Gastroesophageal sphincter (tissue), 4 donors: ENCODE results near the gene CALHM6. TPM values are rescaled to one million over a fixed set of nuclear protein-coding genes. Genes with fewer than 3 reads are reported as not detected.

ENCODE experiments used
- ATAC-seq: fragments of 150-250 bp; one replicate; pipeline ENCODE4 v1.9.1; 2016; ENCODE audit warnings: mild to moderate bottlenecking, moderate library complexity
- H3K27ac ChIP-seq, 4 donors: fragments of 200-600 bp; sonication (generic) in 3 of 4; 1 replicate in 3 of 4; 2 replicates in 1 of 4; pipeline ENCODE4 v1.5.1; 2016 to 2019
- H3K27me3 ChIP-seq: fragments of 200-600 bp; sonication (generic); one replicate; pipeline ENCODE4 v1.5.1; 2019
- H3K36me3 ChIP-seq, 2 donors: fragments of 200-600 bp; sonication (generic); one replicate each; pipeline ENCODE4 v1.5.1; 2019; ENCODE audit warnings: control low read depth in 1 of 2
- H3K4me1 ChIP-seq, 3 donors: fragments of 200-600 bp; sonication (generic); 1 replicate in 2 of 3; 2 replicates in 1 of 3; pipeline ENCODE4 v1.5.1; 2016 to 2019; ENCODE audit warnings: control low read depth in 2 of 3
- H3K4me3 ChIP-seq, 2 donors: fragments of 200-600 bp; sonication (generic); one replicate each; pipeline ENCODE4 v1.5.1; 2019; ENCODE audit warnings: mild to moderate bottlenecking in 1 of 2, moderate library complexity in 1 of 2
- H3K9me3 ChIP-seq, 3 donors: fragments of 200-600 bp; sonication (generic); one replicate each; pipeline ENCODE4 v1.5.1; 2017 to 2019; ENCODE audit warnings: control low read depth in 2 of 3
- CTCF ChIP-seq, 4 experiments: fragments of 200-600 bp in 2 of 4; fragments of 450-650 bp in 2 of 4; sonication (generic) in 1 of 4; IDR thresholded peaks; one replicate each; pipeline ENCODE4 v1.5.1; 2017 to 2019; ENCODE audit warnings: antibody characterized with exemption in 4 of 4, mild to moderate bottlenecking in 2 of 4, moderate library complexity in 2 of 4
- EP300 ChIP-seq: sonication (generic); formaldehyde crosslinking; IDR thresholded peaks from one replicate; pipeline ENCODE4 v1.6.1; 2017; ENCODE audit warnings: antibody characterized with exemption, mild to moderate bottlenecking
- POLR2A ChIP-seq, 2 donors: fragments of 450-650 bp; IDR thresholded peaks; one replicate each; pipeline ENCODE4 v1.6.1; 2017; ENCODE audit warnings: antibody characterized with exemption in 2 of 2, mild to moderate bottlenecking in 2 of 2, moderate library complexity in 1 of 2
- POLR2AphosphoS5 ChIP-seq: sonication (generic); formaldehyde crosslinking; IDR thresholded peaks from one replicate; pipeline ENCODE4 v1.6.1; 2017; ENCODE audit warnings: antibody characterized with exemption
- WGBS, 2 donors: methylation state at CpG; one replicate each; pipeline ENCODE4 v1.1.5; 2018; ENCODE audit warnings: low coverage in 1 of 2; 5-methylcytosine and 5-hydroxymethylcytosine counted together
- total RNA-seq, 4 donors: library from RNA; depleted of rRNA; stranded (reverse); fragments of >200 nt; gene quantifications; one replicate each; pipeline ENCODE4 v1.1.0, GENCODE V29; 2016

The CALHM6 gene
- total RNA-seq, 4 donors from 2014 or later = 0.50 to 6.9 (median 4.2) TPM; not detected in 1

- H3K27me3 ChIP-seq = no peaks in the 10 kb centered on the region
- H3K4me3 ChIP-seq = no peak overlapping the region
- no peak for ATAC-seq
- H3K36me3 ChIP-seq = peaks cover 0 to 3% of the 10 kb centered on the region in 2 donors
- WGBS, 2 donors = 80 to 95% methylated on average over 1 to 2 of the region's 2 CpGs
- no peaks in the 10 kb centered on the region for H3K9me3 ChIP-seq
- TF ChIP-seq EP300 (no peak), CTCF (IDR thresholded peaks at IDR 0.05) (no peak), POLR2A (IDR thresholded peaks at IDR 0.05) (no peak), POLR2AphosphoS5 (no peak)
- peaks cover 3 to 24% (median 3%) of the 10 kb centered on the region in 3 donors for H3K4me1 ChIP-seq
- H3K27ac ChIP-seq = no peak overlapping the region
Measured at GRCh38 chr6:116419069-116419786, 41.9 kb upstream of the CALHM6 start.

- Histone ChIP-seq H3K4me1 (peaks cover 3 to 24% (median 3%) of the 10 kb centered on the region in 3 donors), H3K27me3 (no peaks in the 10 kb centered on the region), H3K27ac (no peak overlapping the region), H3K36me3 (no peaks in the 10 kb centered on the region), H3K4me3 (no peak overlapping the region), H3K9me3 (no peaks in the 10 kb centered on the region)
- TF ChIP-seq POLR2A (IDR thresholded peaks at IDR 0.05) = no peak
- no peak for TF ChIP-seq EP300
- ATAC-seq = no peak
- 98 to 100% methylated on average over 5 of the region's 5 CpGs for WGBS, 2 donors
Measured at GRCh38 chr6:116420341-116420740, 40.8 kb upstream of the CALHM6 start.

GRCh38 chr6:116422238-116422637, 38.9 kb upstream of the CALHM6 start:
- peak; percentile 51 for ATAC-seq
- TF ChIP-seq CTCF (IDR thresholded peaks at IDR 0.05) (no peak), POLR2A (IDR thresholded peaks at IDR 0.05) (no peak), POLR2AphosphoS5 (no peak), EP300 (no peak)

GRCh38 chr6:116424001-116424400, 37.2 kb upstream of the CALHM6 start:
- Histone ChIP-seq H3K9me3 (no peaks in the 10 kb centered on the region), H3K4me1 (peaks cover 3 to 24% (median 3%) of the 10 kb centered on the region in 3 donors), H3K27ac (no peak overlapping the region), H3K4me3 (no peak overlapping the region), H3K36me3 (peaks cover 0 to 21% of the 10 kb centered on the region in 2 donors), H3K27me3 (no peaks in the 10 kb centered on the region)
- WGBS, 2 donors = 60 to 73% methylated on average over 1 of the region's 1 CpG
- ATAC-seq = peak; percentile 50
- TF ChIP-seq POLR2A (IDR thresholded peaks at IDR 0.05) (no peak), POLR2AphosphoS5 (no peak), CTCF (IDR thresholded peaks at IDR 0.05) (no peak), EP300 (no peak)

More at GRCh38 chr6:116422238-116422637, 38.9 kb upstream of the CALHM6 start:
- peak overlapping the region in 2 of 4 donors; percentile 48 to 57 for H3K27ac ChIP-seq
- H3K36me3 ChIP-seq = peaks cover 0 to 10% of the 10 kb centered on the region in 2 donors
- H3K9me3 ChIP-seq = no peaks in the 10 kb centered on the region
- 20 to 25% methylated on average over 3 of the region's 3 CpGs for WGBS, 2 donors
- H3K27me3 ChIP-seq = no peaks in the 10 kb centered on the region
- no peak overlapping the region for H3K4me3 ChIP-seq
- H3K4me1 ChIP-seq = peaks cover 3 to 24% (median 3%) of the 10 kb centered on the region in 3 donors

GRCh38 chr6:116426551-116426950, 34.6 kb upstream of the CALHM6 start:
- H3K9me3 ChIP-seq = no peaks in the 10 kb centered on the region
- peaks cover 3 to 22% (median 3%) of the 10 kb centered on the region in 3 donors for H3K4me1 ChIP-seq
- 90 to 100% methylated on average over 2 to 3 of the region's 3 CpGs for WGBS, 2 donors
- no peak overlapping the region for H3K27ac ChIP-seq
- no peak for ATAC-seq
- peaks cover 0 to 39% of the 10 kb centered on the region in 2 donors for H3K36me3 ChIP-seq
- no peak overlapping the region for H3K4me3 ChIP-seq
- no peaks in the 10 kb centered on the region for H3K27me3 ChIP-seq
- TF ChIP-seq EP300 (no peak), POLR2AphosphoS5 (no peak), CTCF (IDR thresholded peaks at IDR 0.05) (no peak), POLR2A (IDR thresholded peaks at IDR 0.05) (no peak)
